HUES6 (cell line): Measurements from ENCODE around the gene SLC22A7.
"Not testable (repeated sequence)": the region's sequence is repeated elsewhere in the genome, so short reads cannot be mapped to it uniquely, and the experiment has no call there.

Source experiments
- H3K27ac ChIP-seq: 2 replicates; pipeline ENCODE4 v1.7.0; 2013; ENCODE audit warnings: low read depth, mild to moderate bottlenecking, low read length, inconsistent platforms
- H3K27me3 ChIP-seq: 2 replicates; pipeline ENCODE4 v1.6.1; 2013; ENCODE audit warnings: low read length; ENCODE audit not compliant: control insufficient read depth, insufficient read depth
- H3K36me3 ChIP-seq: 2 replicates; pipeline ENCODE4 v1.6.1; 2013; ENCODE audit warnings: low read length; ENCODE audit not compliant: control insufficient read depth, insufficient read depth
- H3K4me1 ChIP-seq: 2 replicates; pipeline ENCODE4 v1.6.1; 2013; ENCODE audit warnings: low read length; ENCODE audit not compliant: control insufficient read depth, insufficient read depth
- H3K4me3 ChIP-seq: 2 replicates; pipeline ENCODE4 v1.5.1; 2013; ENCODE audit warnings: low read depth, low read length
- H3K9ac ChIP-seq: one replicate; pipeline ENCODE4 v1.6.1; 2013; ENCODE audit warnings: mild to moderate bottlenecking, low read length
- H3K9me3 ChIP-seq: 2 replicates; pipeline ENCODE4 v1.6.1; 2013; ENCODE audit warnings: low read depth, low read length; ENCODE audit not compliant: control insufficient read depth, insufficient read depth

SLC22A7 gene

GRCh38 chr6:43296780-43297497 is 1.1 kb upstream of the SLC22A7 start:
- Histone ChIP-seq H3K4me3 (no peak overlapping the region), H3K4me1 (0 out of 2 replicates have a peak, but pooled peaks cover 8% of the 10 kb centered on the region), H3K27me3 (0 out of 2 replicates have a peak, but pooled peaks cover 4% of the 10 kb centered on the region), H3K27ac (no peak overlapping the region), H3K9ac (no peak overlapping the region), H3K36me3 (no peaks in the 10 kb centered on the region), H3K9me3 (no peaks in the 10 kb centered on the region)

GRCh38 chr6:43298565-43299337 is 691 bp downstream of the SLC22A7 start:
- Histone ChIP-seq H3K27me3 (0 out of 2 replicates have a peak, but pooled peaks cover 4% of the 10 kb centered on the region), H3K27ac (no peak overlapping the region), H3K36me3 (no peaks in the 10 kb centered on the region), H3K4me3 (no peak overlapping the region), H3K9ac (no peak overlapping the region), H3K9me3 (no peaks in the 10 kb centered on the region), H3K4me1 (0 out of 2 replicates have a peak, but pooled peaks cover 8% of the 10 kb centered on the region)

- 0 out of 2 replicates have a peak, but pooled peaks cover 4% of the 10 kb centered on the region for H3K27me3 ChIP-seq
- no peak overlapping the region for H3K9ac ChIP-seq
- no peaks in the 10 kb centered on the region for H3K36me3 ChIP-seq
- H3K27ac ChIP-seq: no peak overlapping the region
- no peak overlapping the region for H3K4me3 ChIP-seq
- no peaks in the 10 kb centered on the region for H3K9me3 ChIP-seq
- 0 out of 2 replicates have a peak, but pooled peaks cover 8% of the 10 kb centered on the region for H3K4me1 ChIP-seq
These were observed 1.6 kb downstream of the SLC22A7 start for GRCh38 chr6:43299338-43300293.

GRCh38 chr6:43301081-43301870 is 3.2 kb downstream of the SLC22A7 start:
- Histone ChIP-seq H3K4me3 (no peak overlapping the region), H3K27ac (no peak overlapping the region), H3K36me3 (0 out of 2 replicates have a peak, but pooled peaks cover 3% of the 10 kb centered on the region), H3K27me3 (0 out of 2 replicates have a peak, but pooled peaks cover 4% of the 10 kb centered on the region), H3K9ac (no peak overlapping the region), H3K9me3 (no peaks in the 10 kb centered on the region), H3K4me1 (0 out of 2 replicates have a peak, but pooled peaks cover 8% of the 10 kb centered on the region)

DNA sequence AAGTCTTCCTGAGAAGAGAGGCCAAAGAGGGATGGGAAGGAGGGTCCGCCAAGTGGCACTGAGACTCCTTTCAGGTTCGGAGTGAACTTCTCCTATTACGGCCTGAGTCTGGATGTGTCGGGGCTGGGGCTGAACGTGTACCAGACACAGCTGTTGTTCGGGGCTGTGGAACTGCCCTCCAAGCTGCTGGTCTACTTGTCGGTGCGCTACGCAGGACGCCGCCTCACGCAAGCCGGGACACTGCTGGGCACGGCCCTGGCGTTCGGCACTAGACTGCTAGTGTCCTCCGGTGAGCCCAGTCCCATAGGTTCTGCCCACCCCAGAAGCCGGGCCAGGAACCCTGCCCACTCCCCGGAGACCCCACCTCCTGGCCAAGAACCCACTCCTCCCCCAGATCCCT is 4.1 kb downstream of the SLC22A7 start:
- Histone ChIP-seq H3K9me3 (no peaks in the 10 kb centered on the region), H3K27ac (no peak overlapping the region), H3K27me3 (no peaks in the 10 kb centered on the region), H3K4me1 (0 out of 2 replicates have a peak, but pooled peaks cover 5% of the 10 kb centered on the region), H3K4me3 (no peak overlapping the region), H3K9ac (no peak overlapping the region), H3K36me3 (0 out of 2 replicates have a peak, but pooled peaks cover 3% of the 10 kb centered on the region)

DNA sequence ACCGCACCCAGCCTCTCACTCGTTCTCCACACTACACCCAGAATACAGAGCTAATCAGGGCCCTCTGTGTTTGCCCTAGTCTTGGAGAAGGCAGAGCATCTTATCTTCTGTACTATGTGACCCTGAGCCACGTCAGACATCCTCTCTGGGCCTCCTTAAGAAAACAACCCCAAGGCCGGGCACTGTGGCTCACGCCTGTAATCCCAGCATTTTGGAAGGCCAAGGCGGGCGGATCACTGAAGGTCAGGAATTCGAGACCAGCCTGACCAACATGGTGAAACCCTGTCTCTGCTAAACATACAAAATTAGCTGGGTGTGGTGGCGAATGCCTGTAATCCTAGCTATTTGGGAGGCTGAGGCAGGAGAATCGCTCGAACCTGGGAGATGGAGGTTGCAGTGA is 4.9 kb downstream of the SLC22A7 start:
- not testable (repeated sequence) for H3K36me3 ChIP-seq, H3K4me1 ChIP-seq, H3K9me3 ChIP-seq, H3K27me3 ChIP-seq, H3K4me3 ChIP-seq, H3K9ac ChIP-seq, H3K27ac ChIP-seq

DNA sequence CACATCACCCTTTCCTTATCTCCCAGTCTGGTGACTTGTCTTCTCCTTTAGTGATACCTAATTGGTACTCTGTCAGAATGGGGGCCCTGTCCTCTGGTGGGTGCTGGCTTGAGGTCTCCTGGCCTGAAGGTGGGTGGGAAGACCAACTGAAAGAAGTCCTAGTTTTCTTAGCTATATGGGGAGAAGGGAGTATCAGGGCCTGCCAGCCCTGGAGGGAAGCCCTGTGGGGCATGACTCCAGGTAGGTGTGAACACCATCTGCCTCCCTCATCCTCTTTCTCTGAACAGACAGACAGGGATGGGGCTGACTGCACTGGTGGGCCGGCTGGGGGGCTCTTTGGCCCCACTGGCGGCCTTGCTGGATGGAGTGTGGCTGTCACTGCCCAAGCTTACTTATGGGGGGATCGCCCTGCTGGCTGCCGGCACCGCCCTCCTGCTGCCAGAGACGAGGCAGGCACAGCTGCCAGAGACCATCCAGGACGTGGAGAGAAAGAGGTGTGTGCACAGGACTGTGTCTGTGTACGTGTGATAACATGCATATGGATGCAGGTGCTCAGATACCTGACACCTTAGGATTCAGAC is 5.8 kb downstream of the SLC22A7 start:
- Histone ChIP-seq H3K4me1 (peaks cover 12% of the 10 kb centered on the region), H3K27me3 (0 out of 2 replicates have a peak, but pooled peaks cover 6% of the 10 kb centered on the region), H3K4me3 (no peak overlapping the region)

DNA sequence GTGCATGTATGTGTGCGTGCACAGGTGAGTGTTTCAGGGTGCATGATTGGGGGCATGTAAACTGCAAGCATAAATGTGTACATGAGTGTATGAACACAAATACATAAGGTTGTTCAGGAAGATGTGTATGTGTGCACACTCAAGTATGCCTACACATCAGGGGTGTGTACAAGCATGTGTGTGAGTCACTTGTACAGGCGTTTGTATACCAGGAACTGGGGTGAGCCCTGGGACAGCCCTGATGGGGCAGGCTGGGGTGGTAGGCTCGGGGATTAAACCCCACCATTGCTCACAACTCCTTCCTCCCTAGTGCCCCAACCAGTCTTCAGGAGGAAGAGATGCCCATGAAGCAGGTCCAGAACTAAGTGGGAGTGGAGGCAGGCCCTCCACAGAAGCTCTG is 6.3 kb downstream of the SLC22A7 start:
- Histone ChIP-seq H3K4me3 (no peak overlapping the region), H3K27me3 (0 out of 2 replicates have a peak, but pooled peaks cover 6% of the 10 kb centered on the region), H3K9me3 (no peaks in the 10 kb centered on the region), H3K27ac (no peak overlapping the region), H3K4me1 (peaks cover 17% of the 10 kb centered on the region), H3K9ac (no peak overlapping the region), H3K36me3 (0 out of 2 replicates have a peak, but pooled peaks cover 3% of the 10 kb centered on the region)

More for the DNA sequence above, 5.8 kb downstream of the SLC22A7 start:
- Histone ChIP-seq H3K27ac (no peak overlapping the region), H3K36me3 (0 out of 2 replicates have a peak, but pooled peaks cover 3% of the 10 kb centered on the region), H3K9me3 (no peaks in the 10 kb centered on the region), H3K9ac (no peak overlapping the region)

DNA sequence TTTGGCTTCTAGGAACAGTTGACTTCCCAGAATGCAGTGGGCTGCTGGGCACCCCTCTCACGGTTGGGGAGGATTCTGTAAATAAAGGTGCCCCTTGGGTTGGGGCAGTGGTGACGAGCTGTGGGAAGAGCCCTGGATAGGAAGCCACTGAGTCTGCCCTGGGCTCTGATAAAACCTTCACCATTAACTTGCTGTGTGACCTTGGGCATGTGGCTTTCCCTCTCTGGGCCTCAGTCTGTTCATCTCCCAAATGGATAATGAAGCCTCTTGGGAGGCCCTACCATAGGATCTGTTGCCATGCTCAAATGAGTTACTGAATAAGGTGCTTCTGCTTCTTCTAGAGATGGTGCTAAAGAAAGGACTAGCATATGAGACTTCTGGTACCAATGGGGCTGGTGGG is 6.8 kb downstream of the SLC22A7 start:
- Histone ChIP-seq H3K4me1 (peaks cover 17% of the 10 kb centered on the region), H3K36me3 (0 out of 2 replicates have a peak, but pooled peaks cover 3% of the 10 kb centered on the region), H3K9ac (no peak overlapping the region), H3K9me3 (no peaks in the 10 kb centered on the region), H3K27ac (no peak overlapping the region), H3K27me3 (0 out of 2 replicates have a peak, but pooled peaks cover 6% of the 10 kb centered on the region), H3K4me3 (no peak overlapping the region)
